Ishikawa (cell line): Measurements from ENCODE around the gene GAB2.

Experiments used
- CEBPB ChIP-seq: IDR thresholded peaks from 2 replicates; pipeline ENCODE4 v1.6.1; 2012
- CREB1 ChIP-seq: IDR thresholded peaks from 2 replicates; pipeline ENCODE4 v1.6.1; 2012; ENCODE audit warnings: low read depth
- EGR1 ChIP-seq: IDR thresholded peaks from 2 replicates; pipeline ENCODE4 v1.6.1; 2012
- EP300 ChIP-seq: IDR thresholded peaks from 2 replicates; pipeline ENCODE4 v1.6.1; 2012; ENCODE audit warnings: borderline replicate concordance
- FOXM1 ChIP-seq: IDR thresholded peaks from 2 replicates; pipeline ENCODE4 v1.6.1; 2012; ENCODE audit warnings: low read depth, borderline replicate concordance
- NFIC ChIP-seq: IDR thresholded peaks from 2 replicates; pipeline ENCODE4 v1.6.1; 2012
- RAD21 ChIP-seq: IDR thresholded peaks from 2 replicates; pipeline ENCODE4 v1.6.1; 2012; ENCODE audit warnings: low read depth
- REST ChIP-seq: IDR thresholded peaks from 2 replicates; pipeline ENCODE4 v1.6.1; 2012; ENCODE audit warnings: low read depth, mild to moderate bottlenecking
- TAF1 ChIP-seq: IDR thresholded peaks from 2 replicates; pipeline ENCODE4 v1.6.1; 2012; ENCODE audit warnings: low read depth, mild to moderate bottlenecking
- TCF12 ChIP-seq: IDR thresholded peaks from 2 replicates; pipeline ENCODE4 v1.6.1; 2012; ENCODE audit warnings: low read depth
- TEAD4 ChIP-seq: IDR thresholded peaks from 2 replicates; pipeline ENCODE4 v1.6.1; 2012
- YY1 ChIP-seq: IDR thresholded peaks from 2 replicates; pipeline ENCODE4 v1.6.1; 2012; ENCODE audit warnings: low read depth
- ZBTB7A ChIP-seq: IDR thresholded peaks from 2 replicates; pipeline ENCODE4 v1.6.1; 2012; ENCODE audit warnings: low read depth
- TF ChIP-seq, protein P1 (sequence below): IDR thresholded peaks from 2 replicates; pipeline ENCODE4 v1.6.1; 2012
- TF ChIP-seq, protein P2 (sequence below): IDR thresholded peaks from 2 replicates; pipeline ENCODE4 v1.6.1; 2012

GAB2 gene

GRCh38 chr11:78170874-78171549 is 246.6 kb downstream of the GAB2 start:
- no peak for TF ChIP-seq TEAD4
- TF ChIP-seq, protein P1, sequence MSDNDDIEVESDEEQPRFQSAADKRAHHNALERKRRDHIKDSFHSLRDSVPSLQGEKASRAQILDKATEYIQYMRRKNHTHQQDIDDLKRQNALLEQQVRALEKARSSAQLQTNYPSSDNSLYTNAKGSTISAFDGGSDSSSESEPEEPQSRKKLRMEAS, result no peak
- TF ChIP-seq, protein P2, sequence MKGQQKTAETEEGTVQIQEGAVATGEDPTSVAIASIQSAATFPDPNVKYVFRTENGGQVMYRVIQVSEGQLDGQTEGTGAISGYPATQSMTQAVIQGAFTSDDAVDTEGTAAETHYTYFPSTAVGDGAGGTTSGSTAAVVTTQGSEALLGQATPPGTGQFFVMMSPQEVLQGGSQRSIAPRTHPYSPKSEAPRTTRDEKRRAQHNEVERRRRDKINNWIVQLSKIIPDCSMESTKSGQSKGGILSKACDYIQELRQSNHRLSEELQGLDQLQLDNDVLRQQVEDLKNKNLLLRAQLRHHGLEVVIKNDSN, result no peak
- no peak for TF ChIP-seq EGR1
- TF ChIP-seq REST, result no peak
- no peak for TF ChIP-seq NFIC
- TF ChIP-seq YY1, result no peak
- no peak for TF ChIP-seq ZBTB7A
- no peak for TF ChIP-seq CREB1
- TF ChIP-seq TAF1, result no peak
- TF ChIP-seq EP300, result no peak
- TF ChIP-seq RAD21, result no peak
- no peak for TF ChIP-seq TCF12
- no peak for TF ChIP-seq CEBPB
- TF ChIP-seq FOXM1, result no peak

GRCh38 chr11:78170413-78170812 is 247.2 kb downstream of the GAB2 start:
- TF ChIP-seq NFIC, result no peak
- TF ChIP-seq REST, result no peak
- no peak for TF ChIP-seq YY1
- TF ChIP-seq FOXM1, result no peak
- TF ChIP-seq TCF12, result no peak
- no peak for TF ChIP-seq RAD21
- no peak for TF ChIP-seq TAF1
- TF ChIP-seq, protein P1, result no peak

DNA sequence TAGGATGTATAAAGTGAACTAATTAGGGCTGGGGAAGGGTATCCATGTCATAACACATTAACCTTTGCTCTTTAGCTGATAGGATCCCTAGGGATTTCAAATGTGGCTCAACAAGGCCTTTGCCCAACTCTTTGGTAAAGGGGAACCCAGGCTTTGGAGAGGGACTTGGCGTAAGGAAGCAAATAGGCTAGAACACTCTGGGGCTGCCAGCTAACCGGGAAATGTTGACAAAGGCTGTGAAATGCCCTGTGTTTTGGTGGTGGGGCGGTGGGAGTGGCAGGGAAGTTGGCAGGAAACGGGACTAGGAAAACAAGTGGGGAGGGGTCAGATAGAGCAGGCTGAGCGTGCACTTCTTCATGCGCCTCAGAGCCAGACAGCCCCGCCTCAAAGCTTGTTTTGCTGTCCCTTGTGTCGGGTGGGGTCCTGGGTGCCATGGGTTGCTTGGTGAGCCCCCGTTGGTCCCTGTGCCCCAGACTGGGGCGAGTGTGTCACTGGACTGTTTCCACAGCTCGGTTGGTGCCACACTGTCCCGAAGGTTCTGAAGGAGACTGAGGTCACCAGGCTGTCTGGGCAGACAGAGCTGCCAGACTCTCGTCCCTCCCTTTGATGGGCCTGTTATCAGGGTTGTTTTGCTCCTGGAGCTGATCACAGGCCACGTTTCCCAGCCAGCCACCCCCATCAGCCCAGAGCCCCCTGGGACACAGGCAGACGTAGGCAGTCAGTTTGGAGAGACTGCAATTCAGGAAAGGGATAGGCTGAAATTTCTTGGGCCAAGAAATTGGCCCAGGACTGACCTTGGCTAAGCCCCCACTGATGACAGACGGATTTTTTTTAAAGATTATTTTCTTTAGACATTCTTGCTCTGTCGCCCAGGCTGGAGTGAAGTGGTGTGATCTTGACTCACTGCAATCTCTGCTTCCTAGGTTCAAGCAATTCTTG is 248.8 kb downstream of the GAB2 start:
- no peak for TF ChIP-seq REST
- TF ChIP-seq EGR1, result no peak
- TF ChIP-seq TCF12, result no peak
- TF ChIP-seq, protein P1, result no peak
- TF ChIP-seq FOXM1, result no peak
- TF ChIP-seq NFIC, result no peak
- no peak for TF ChIP-seq RAD21
- no peak for TF ChIP-seq TAF1
- TF ChIP-seq, protein P2, result no peak
- no peak for TF ChIP-seq CREB1
- TF ChIP-seq TEAD4, result no peak
